ENCODE measurements around the gene UBD.

The UBD gene

GRCh38 chr6:29519291-29520010 is 40.1 kb downstream of the UBD start:
- DNase-seq = no peak

- no peak for DNase-seq
Measured at GRCh38 chr6:29517728-29518440, 41.6 kb downstream of the UBD start.

GRCh38 chr6:29517245-29517644 is 42.3 kb downstream of the UBD start:
- no peak for DNase-seq

- no peak for DNase-seq
Measured at GRCh38 chr6:29516108-29516507, 43.4 kb downstream of the UBD start.

- DNase-seq = no peak
Measured at GRCh38 chr6:29510746-29511300, 48.7 kb downstream of the UBD start.

GRCh38 chr6:29510202-29510601 is 49.3 kb downstream of the UBD start:
- DNase-seq = no peak

- no peak for DNase-seq
Measured at GRCh38 chr6:29509711-29510110, 49.8 kb downstream of the UBD start.

GRCh38 chr6:29509239-29509638 is 50.3 kb downstream of the UBD start:
- no peak for DNase-seq

- DNase-seq = no peak
Measured at GRCh38 chr6:29507319-29507718, 52.2 kb downstream of the UBD start.

GRCh38 chr6:29506446-29507067 is 53.0 kb downstream of the UBD start:
- no peak for DNase-seq

- no peak for DNase-seq
Measured at GRCh38 chr6:29505808-29506207, 53.7 kb downstream of the UBD start.
